SKM-1 (cell line): ENCODE data around the gene GALNS.
"Not testable (repeated sequence)": the region's sequence is repeated elsewhere in the genome, so short reads cannot be mapped to it uniquely, and the experiment has no call there.

Experiments
- DNase-seq: peaks from one replicate; lab custom pipeline; 2025; ENCODE audit not compliant: unreplicated experiment; lab: John Stamatoyannopoulos, UW

The GALNS gene

DNA sequence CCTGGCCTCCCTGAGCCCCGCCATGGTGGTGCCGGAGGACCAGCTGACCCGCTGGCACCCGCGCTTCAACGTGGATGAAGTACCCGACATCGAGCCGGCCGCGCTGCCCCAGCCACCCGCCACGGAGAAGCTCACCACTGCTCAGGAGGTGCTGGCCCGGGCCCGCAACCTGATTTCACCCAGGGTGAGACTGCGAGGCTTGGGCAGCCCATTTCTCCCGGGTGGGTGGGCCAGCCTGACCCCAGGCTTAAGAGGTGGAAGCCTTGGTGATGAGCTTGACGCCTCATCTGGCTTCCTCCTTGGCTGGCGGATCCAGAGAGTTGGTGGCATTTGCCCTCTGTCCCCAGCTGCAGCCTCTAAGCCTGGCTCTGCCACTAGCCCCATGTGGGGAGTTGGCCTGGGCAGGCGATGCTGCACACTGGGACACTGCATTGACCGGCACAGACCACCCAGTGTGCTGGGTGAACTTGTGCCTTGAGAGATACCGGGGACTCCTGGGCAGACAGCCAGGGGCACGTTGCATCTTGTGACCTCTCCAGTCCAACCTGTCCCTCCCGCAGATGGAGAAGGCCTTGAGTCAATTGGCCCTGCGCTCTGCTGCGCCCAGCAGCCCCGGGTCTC lies 50.1 kb downstream of the GALNS start:
- no peak for DNase-seq

- DNase-seq = no peak
These were observed 50.8 kb downstream of the GALNS start for GRCh38 chr16:88805887-88806393.

GRCh38 chr16:88805340-88805715 lies 51.4 kb downstream of the GALNS start:
- no peak for DNase-seq

DNA sequence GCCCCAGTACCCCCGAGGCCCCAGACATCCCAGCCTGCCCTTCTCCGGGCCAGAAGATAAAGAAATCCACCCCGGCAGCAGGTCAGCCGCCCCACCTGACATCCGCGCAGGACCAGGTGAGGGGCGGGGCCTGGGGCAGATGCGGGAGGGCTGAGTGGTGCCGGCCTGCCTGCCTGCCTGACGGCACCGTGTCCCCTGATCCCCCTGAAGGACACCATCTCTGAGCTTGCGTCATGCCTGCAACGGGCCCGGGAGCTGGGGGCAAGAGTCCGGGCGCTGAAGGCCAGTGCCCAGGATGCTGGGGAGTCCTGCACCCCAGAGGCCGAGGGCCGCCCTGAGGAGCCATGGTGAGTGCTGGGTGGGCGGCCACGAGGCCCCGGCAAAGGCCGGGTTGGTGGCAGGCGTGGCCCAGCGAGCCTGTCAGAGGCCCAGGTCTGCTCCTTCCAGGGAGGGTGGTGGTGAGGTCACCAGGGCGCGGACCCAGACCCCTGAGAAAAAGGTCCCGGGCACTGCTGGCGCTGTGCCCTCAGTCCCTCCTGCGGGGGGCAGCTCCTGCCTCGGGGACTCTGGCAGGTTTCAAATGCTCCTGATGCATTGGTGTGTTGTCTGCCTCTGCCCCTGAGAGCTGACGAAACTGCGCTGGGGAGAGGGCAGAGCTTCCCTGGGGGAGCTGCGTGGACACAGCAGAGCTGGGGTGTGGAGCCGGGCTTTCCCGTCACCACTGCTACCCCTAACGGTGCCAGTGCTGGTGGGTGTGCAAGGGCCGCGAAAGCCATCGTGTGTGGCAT lies 52.0 kb downstream of the GALNS start:
- no peak for DNase-seq

GRCh38 chr16:88804173-88804551 lies 52.6 kb downstream of the GALNS start:
- no peak for DNase-seq

GRCh38 chr16:88803264-88803987 lies 53.3 kb downstream of the GALNS start, which contains the start of gene CDT1:
Gene CDT1 (plus strand): TSS chr16:88803789. CDS start chr16:88803832, 43 bp downstream.
- peak; percentile 75 for DNase-seq

- no peak for DNase-seq
These were observed 56.5 kb downstream of the GALNS start for GRCh38 chr16:88800277-88800592.

GRCh38 chr16:88799569-88800276 lies 57.0 kb downstream of the GALNS start:
- DNase-seq = peak; percentile 28

- no peak for DNase-seq
These were observed 57.8 kb downstream of the GALNS start for GRCh38 chr16:88798772-88799455.

GRCh38 chr16:88798073-88798472 lies 58.7 kb downstream of the GALNS start:
- no peak for DNase-seq

DNA sequence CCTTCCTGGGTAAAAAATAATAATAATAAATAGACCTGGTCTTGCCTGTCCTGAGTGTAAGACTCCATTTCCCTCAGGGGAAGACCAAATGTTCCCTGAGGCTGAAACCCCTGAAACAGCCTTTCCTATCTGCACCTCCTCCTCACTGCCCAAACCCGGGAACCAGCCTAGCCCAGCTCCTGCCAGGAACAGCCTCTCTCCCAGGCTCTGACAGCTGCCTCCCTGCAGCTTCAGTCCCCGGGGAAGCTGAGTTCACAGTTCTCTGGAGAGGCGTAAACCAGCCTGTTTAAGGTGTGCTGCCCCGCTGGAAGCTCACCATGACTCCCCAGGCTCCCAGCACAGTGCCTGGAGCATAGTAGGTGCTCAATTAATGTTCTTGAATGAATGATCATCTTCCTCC lies 60.5 kb downstream of the GALNS start:
- DNase-seq = no peak

- DNase-seq = no peak
These were observed 63.3 kb downstream of the GALNS start for GRCh38 chr16:88793251-88793954.

DNA sequence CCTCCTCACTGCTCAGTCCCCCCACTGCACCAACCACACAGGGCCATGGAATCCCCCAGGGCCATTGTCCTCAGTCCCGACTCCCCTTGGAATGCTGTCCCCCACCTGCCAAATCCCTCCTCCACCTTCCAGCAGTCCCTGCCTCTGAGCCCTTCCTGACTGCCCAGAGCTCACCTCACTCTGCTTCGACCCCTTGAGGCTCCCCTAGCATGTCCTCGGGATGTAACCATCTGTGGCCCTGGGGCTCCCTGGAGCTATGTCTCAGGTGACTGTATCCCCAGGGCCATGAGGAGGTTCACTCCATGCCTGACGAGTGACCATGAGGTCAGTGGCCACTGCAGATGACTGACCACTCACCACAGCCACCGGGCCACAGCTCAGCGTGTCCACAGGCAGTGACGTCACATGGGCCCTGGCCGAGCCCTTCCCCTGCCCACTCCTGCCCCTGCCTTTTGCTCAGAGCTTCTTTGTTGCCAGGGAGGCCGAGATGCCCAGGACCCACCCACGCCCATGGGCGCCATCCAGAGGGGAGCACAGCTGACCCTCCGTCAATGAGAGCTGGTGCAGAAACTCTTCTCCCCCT lies 64.0 kb downstream of the GALNS start:
- DNase-seq = no peak

DNA sequence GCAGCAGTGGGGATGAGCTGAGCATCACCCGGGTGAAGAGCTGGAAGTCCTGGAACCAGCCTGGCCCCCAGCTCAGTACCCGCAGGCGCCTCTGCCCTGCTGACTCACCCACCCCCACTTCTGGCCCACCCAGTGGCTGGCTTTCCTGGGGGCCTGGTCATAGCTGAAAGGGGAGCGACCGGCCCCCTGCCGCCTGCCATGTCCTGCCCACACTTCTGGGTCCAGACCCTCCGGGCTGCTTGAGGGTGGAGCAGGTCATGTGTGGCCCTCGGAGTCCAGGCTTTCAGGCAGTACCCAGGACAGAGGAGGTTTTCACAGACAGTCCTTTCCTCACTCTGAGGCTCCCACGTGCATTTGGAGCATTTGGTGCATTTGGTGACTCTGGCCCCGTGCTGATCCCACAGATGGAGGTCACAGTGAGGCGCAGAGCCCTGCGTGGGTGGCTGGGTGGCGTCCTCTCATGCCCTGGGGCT lies 64.6 kb downstream of the GALNS start:
- no peak for DNase-seq

- DNase-seq = peak; percentile 66
These were observed 66.2 kb downstream of the GALNS start for GRCh38 chr16:88790312-88791211.

- peak; percentile 29 for DNase-seq
These were observed 67.2 kb downstream of the GALNS start for GRCh38 chr16:88789594-88789993.

GRCh38 chr16:88788749-88789148 lies 68.0 kb downstream of the GALNS start:
- not testable (repeated sequence) for DNase-seq

DNA sequence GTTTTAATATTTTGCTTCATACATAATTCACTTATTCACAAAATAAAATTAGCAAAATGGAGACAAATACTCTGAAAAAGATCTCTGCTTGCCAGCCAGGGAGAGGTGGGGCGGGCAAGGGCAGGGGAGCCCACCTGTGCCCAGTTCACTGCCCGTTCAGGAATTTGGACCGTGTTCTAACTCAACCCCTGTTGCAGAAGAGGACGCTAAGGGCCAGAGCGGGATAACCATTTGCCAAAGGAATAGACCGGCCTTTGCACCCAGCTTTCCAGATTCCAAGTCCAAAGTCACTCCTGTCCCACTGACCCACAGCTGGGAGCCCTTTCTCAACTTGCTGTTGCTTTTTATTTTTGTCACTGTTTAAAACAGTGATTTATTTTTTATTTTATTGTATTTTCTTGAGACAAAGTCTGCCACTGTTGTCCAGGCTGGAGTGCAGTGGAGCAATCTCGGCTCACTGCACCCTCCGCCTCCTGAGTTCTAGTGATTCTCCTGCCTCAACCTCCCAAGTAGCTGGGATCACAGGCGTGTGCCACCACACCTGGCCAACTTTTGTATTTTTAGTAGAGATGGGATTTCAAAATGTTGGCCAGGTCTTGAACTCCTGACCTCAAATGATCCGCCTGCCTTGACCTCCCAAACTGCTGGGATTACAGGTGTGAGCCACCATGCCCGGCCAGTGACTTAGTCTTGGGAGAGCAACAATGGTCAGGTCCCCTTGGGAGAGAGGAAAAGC lies 69.0 kb downstream of the GALNS start:
- no peak for DNase-seq
